Activated CD4-positive, alpha-beta memory T cell treated with anti-CD3 and anti-CD28 coated beads for 36 hours (primary cell): ENCODE results near the gene PRDM1. TPM values are rescaled to one million over a fixed set of nuclear protein-coding genes. Genes with fewer than 3 reads are reported as not detected.

Source experiments
- CTCF ChIA-PET: fragments of 350-600 bp; sonication (Branson Sonifier 250); formaldehyde crosslinking; loops from one replicate; lab custom pipeline; 2021; ENCODE audit warnings: antibody characterized with exemption, inconsistent platforms; lab: Charles Lee
- POLR2A ChIA-PET: fragments of 350-600 bp; sonication (Branson Sonifier 250); formaldehyde crosslinking; loops from one replicate; lab custom pipeline; 2021; ENCODE audit warnings: antibody characterized with exemption; lab: Charles Lee
- DNase-seq: peaks from one replicate; pipeline ENCODE4 v3.0.0-alpha.2; 2020
- H3K27ac Mint-ChIP-seq: one replicate; pipeline ENCODE4 v1.8.0; 2021; ENCODE audit warnings: mixed read lengths
- H3K27me3 Mint-ChIP-seq: one replicate; pipeline ENCODE4 v1.8.0; 2021; ENCODE audit warnings: mixed read lengths
- H3K36me3 Mint-ChIP-seq: one replicate; pipeline ENCODE4 v1.8.0; 2021; ENCODE audit warnings: mixed read lengths
- H3K4me1 Mint-ChIP-seq: one replicate; pipeline ENCODE4 v1.8.0; 2021; ENCODE audit warnings: low read depth, mixed read lengths
- H3K4me3 Mint-ChIP-seq: one replicate; pipeline ENCODE4 v1.8.0; 2021; ENCODE audit warnings: mild to moderate bottlenecking, mixed read lengths
- H3K9me3 Mint-ChIP-seq: one replicate; pipeline ENCODE4 v1.8.0; 2021; ENCODE audit warnings: mixed read lengths
- intact Hi-C: fragments of 100-400 bp; cut with micrococcal nuclease; formaldehyde crosslinking; loops from one replicate; pipeline ENCODE4 v1.15.1; 2023
- total RNA-seq, 2 experiments: library from RNA; stranded (reverse); gene quantifications; one replicate each; pipeline ENCODE4 v1.2.3, GENCODE V29; 2021

The PRDM1 gene
- total RNA-seq, 2 experiments from 2014 or later, result 70.9 to 78.9 TPM

- peaks cover 79% of the 10 kb centered on the region for H3K36me3 Mint-ChIP-seq
- peaks cover 5% of the 10 kb centered on the region for H3K27me3 Mint-ChIP-seq
- CTCF ChIA-PET, result interaction anchor here (0.9 to 5.1 kb wide), 2 partner anchors 117 to 621 kb away, joined by 3 to 38 read pairs; no protein-coding TSS in a partner anchor
- H3K9me3 Mint-ChIP-seq, result no peaks in the 10 kb centered on the region
- intact Hi-C loops, result no loop called here
- peak overlapping the region; percentile 18 for H3K27ac Mint-ChIP-seq
- POLR2A ChIA-PET, result interaction anchor here (1.1 to 2.2 kb wide), 6 partner anchors 8 to 79 kb away, joined by 3 to 12 read pairs (median 5); no protein-coding TSS in a partner anchor
- DNase-seq, result no peak
- peaks cover 80% of the 10 kb centered on the region for H3K4me1 Mint-ChIP-seq
- H3K4me3 Mint-ChIP-seq, result peak overlapping the region; percentile 33
These were observed 20.3 kb downstream of the PRDM1 start for GRCh38 chr6:106106276-106107042.

- H3K4me1 Mint-ChIP-seq, result peaks cover 82% of the 10 kb centered on the region
- DNase-seq, result no peak
- peaks cover 73% of the 10 kb centered on the region for H3K36me3 Mint-ChIP-seq
- ChIA-PET POLR2A (interaction anchor here (0.5 to 0.6 kb wide), 3 partner anchors 14 to 58 kb away, joined by 3 read pairs; no protein-coding TSS in a partner anchor), CTCF (no interaction called here)
- H3K27me3 Mint-ChIP-seq, result peaks cover 7% of the 10 kb centered on the region
- H3K27ac Mint-ChIP-seq, result peak overlapping the region; percentile 23
- intact Hi-C loops, result no loop called here
- peak overlapping the region; percentile 0 for H3K4me3 Mint-ChIP-seq
- H3K9me3 Mint-ChIP-seq, result no peaks in the 10 kb centered on the region
These were observed 21.0 kb downstream of the PRDM1 start for GRCh38 chr6:106107043-106107613.

- Mint-ChIP-seq H3K36me3 (peaks cover 63% of the 10 kb centered on the region), H3K27me3 (peaks cover 7% of the 10 kb centered on the region), H3K4me3 (no peak overlapping the region), H3K4me1 (peaks cover 82% of the 10 kb centered on the region), H3K9me3 (no peaks in the 10 kb centered on the region), H3K27ac (no peak overlapping the region)
- DNase-seq, result no peak
- ChIA-PET CTCF (no interaction called here), POLR2A (no interaction called here)
- intact Hi-C loops, result no loop called here
These were observed 22.0 kb downstream of the PRDM1 start for GRCh38 chr6:106108129-106108528.

- Mint-ChIP-seq H3K27me3 (peaks cover 7% of the 10 kb centered on the region), H3K4me3 (no peak overlapping the region), H3K9me3 (no peaks in the 10 kb centered on the region), H3K27ac (no peak overlapping the region), H3K4me1 (peaks cover 82% of the 10 kb centered on the region), H3K36me3 (peaks cover 54% of the 10 kb centered on the region)
- intact Hi-C loops, result no loop called here
- ChIA-PET POLR2A (no interaction called here), CTCF (interaction anchor here (1.9 kb wide), 1 partner anchor 116 kb away, joined by 4 read pairs; no protein-coding TSS in a partner anchor)
- no peak for DNase-seq
These were observed 22.9 kb downstream of the PRDM1 start for GRCh38 chr6:106109029-106109428.

- Mint-ChIP-seq H3K9me3 (no peaks in the 10 kb centered on the region), H3K27ac (no peak overlapping the region), H3K4me3 (no peak overlapping the region), H3K27me3 (peaks cover 7% of the 10 kb centered on the region), H3K4me1 (peaks cover 85% of the 10 kb centered on the region), H3K36me3 (peaks cover 43% of the 10 kb centered on the region)
- ChIA-PET CTCF (interaction anchor here (1.0 to 1.9 kb wide), 2 partner anchors 113 to 115 kb away, joined by 4 read pairs; no protein-coding TSS in a partner anchor), POLR2A (interaction anchor here (0.6 to 2.5 kb wide), 6 partner anchors 8 to 84 kb away, joined by 3 to 18 read pairs (median 8); no protein-coding TSS in a partner anchor)
- intact Hi-C loops, result no loop called here
- DNase-seq, result no peak
These were observed 24.2 kb downstream of the PRDM1 start for GRCh38 chr6:106110164-106110826.

GRCh38 chr6:106112433-106112832, 26.3 kb downstream of the PRDM1 start:
- no peak for DNase-seq
- Mint-ChIP-seq H3K9me3 (no peaks in the 10 kb centered on the region), H3K4me1 (peaks cover 85% of the 10 kb centered on the region), H3K4me3 (peak overlapping the region; percentile 6), H3K27me3 (peaks cover 7% of the 10 kb centered on the region), H3K36me3 (peaks cover 22% of the 10 kb centered on the region), H3K27ac (peak overlapping the region; percentile 14)
- POLR2A ChIA-PET, result interaction anchor here (0.6 to 4.5 kb wide), 10 partner anchors 9 to 464 kb away, joined by 3 to 25 read pairs (median 8); no protein-coding TSS in a partner anchor
- CTCF ChIA-PET, result interaction anchor here (0.7 to 3.5 kb wide), 6 partner anchors 9 to 628 kb away, joined by 3 to 19 read pairs (median 6); no protein-coding TSS in a partner anchor
- intact Hi-C loops, result no loop called here

- peaks cover 87% of the 10 kb centered on the region for H3K4me1 Mint-ChIP-seq
- peak overlapping the region; percentile 44 for H3K4me3 Mint-ChIP-seq
- intact Hi-C loops, result no loop called here
- DNase-seq, result no peak
- peak overlapping the region; percentile 43 for H3K27ac Mint-ChIP-seq
- H3K27me3 Mint-ChIP-seq, result peaks cover 7% of the 10 kb centered on the region
- ChIA-PET POLR2A (interaction anchor here (0.6 to 4.5 kb wide), 11 partner anchors 10 to 465 kb away, joined by 3 to 25 read pairs (median 9); no protein-coding TSS in a partner anchor), CTCF (interaction anchor here (0.7 to 3.5 kb wide), 4 partner anchors 12 to 110 kb away, joined by 3 to 19 read pairs (median 4); no protein-coding TSS in a partner anchor)
- H3K9me3 Mint-ChIP-seq, result no peaks in the 10 kb centered on the region
- H3K36me3 Mint-ChIP-seq, result peaks cover 17% of the 10 kb centered on the region
These were observed 27.3 kb downstream of the PRDM1 start for GRCh38 chr6:106113256-106113959.

GRCh38 chr6:106114492-106114891, 28.4 kb downstream of the PRDM1 start:
- H3K27me3 Mint-ChIP-seq, result peaks cover 9% of the 10 kb centered on the region
- CTCF ChIA-PET, result interaction anchor here (0.5 to 3.5 kb wide), 5 partner anchors 13 to 575 kb away, joined by 3 to 19 read pairs (median 5); no protein-coding TSS in a partner anchor
- intact Hi-C loops, result loop anchor here (1.0 kb wide), 7 partner anchors 12 to 214 kb away; no protein-coding TSS in a partner anchor
- POLR2A ChIA-PET, result interaction anchor here (0.6 to 4.5 kb wide), 10 partner anchors 9 to 133 kb away, joined by 3 to 25 read pairs (median 8); partner anchors contain the start of gene PRDM1
- peak overlapping the region; percentile 25 for H3K4me3 Mint-ChIP-seq
- peaks cover 7% of the 10 kb centered on the region for H3K36me3 Mint-ChIP-seq
- peaks cover 92% of the 10 kb centered on the region for H3K4me1 Mint-ChIP-seq
- peak; percentile 92 for DNase-seq
- H3K9me3 Mint-ChIP-seq, result no peaks in the 10 kb centered on the region
- peak overlapping the region; percentile 75 for H3K27ac Mint-ChIP-seq

GRCh38 chr6:106115286-106115685, 29.1 kb downstream of the PRDM1 start:
- H3K4me1 Mint-ChIP-seq, result peaks cover 94% of the 10 kb centered on the region
- intact Hi-C loops, result no loop called here
- peak overlapping the region; percentile 12 for H3K4me3 Mint-ChIP-seq
- DNase-seq, result no peak
- ChIA-PET POLR2A (interaction anchor here (0.9 to 4.5 kb wide), 7 partner anchors 12 to 72 kb away, joined by 3 to 25 read pairs (median 11); partner anchors contain the start of gene PRDM1), CTCF (interaction anchor here (0.5 to 1.7 kb wide), 3 partner anchors 31 to 576 kb away, joined by 4 to 6 read pairs (median 4); no protein-coding TSS in a partner anchor)
- peaks cover 1% of the 10 kb centered on the region for H3K36me3 Mint-ChIP-seq
- H3K9me3 Mint-ChIP-seq, result no peaks in the 10 kb centered on the region
- peak overlapping the region; percentile 57 for H3K27ac Mint-ChIP-seq
- peaks cover 8% of the 10 kb centered on the region for H3K27me3 Mint-ChIP-seq

- Mint-ChIP-seq H3K27ac (peak overlapping the region; percentile 2), H3K4me1 (peaks cover 92% of the 10 kb centered on the region), H3K36me3 (peaks cover 1% of the 10 kb centered on the region), H3K4me3 (no peak overlapping the region), H3K27me3 (peaks cover 6% of the 10 kb centered on the region), H3K9me3 (no peaks in the 10 kb centered on the region)
- ChIA-PET POLR2A (interaction anchor here (1.5 to 3.1 kb wide), 5 partner anchors 10 to 71 kb away, joined by 7 to 20 read pairs (median 10); no protein-coding TSS in a partner anchor), CTCF (interaction anchor here (0.8 to 2.6 kb wide), 6 partner anchors 25 to 107 kb away, joined by 3 to 14 read pairs (median 6); no protein-coding TSS in a partner anchor)
- intact Hi-C loops, result no loop called here
- no peak for DNase-seq
These were observed 30.1 kb downstream of the PRDM1 start for GRCh38 chr6:106116125-106116832.
